Spleen (tissue), 11 donors: ENCODE results near the gene ATP6V1B1. TPM values are rescaled to one million over a fixed set of nuclear protein-coding genes. Genes with fewer than 3 reads are reported as not detected.

ENCODE experiments used
- DNase-seq: peaks from one replicate; pipeline ENCODE4 v3.0.0-alpha.2; 2020
- H3K27ac ChIP-seq, 8 donors: fragments of 200-600 bp; sonication (generic) in 7 of 8; 1 replicate in 4 of 8; 2 replicates in 4 of 8; pipeline versions ENCODE4 v1.5.0 to v1.8.0; 2016 to 2021; ENCODE audit warnings: inconsistent platforms in 4 of 8, mild to moderate bottlenecking in 4 of 8, moderate library complexity in 1 of 8
- H3K27me3 ChIP-seq, 7 donors: fragments of 200-600 bp; sonication (generic) in 6 of 7; replicated peaks in 1 of 7; 1 replicate in 4 of 7; 2 replicates in 3 of 7; pipeline versions ENCODE4 v1.5.0 to v1.8.0; 2016 to 2021; ENCODE audit warnings: inconsistent platforms in 3 of 7, mild to moderate bottlenecking in 1 of 7
- H3K36me3 ChIP-seq, 6 donors: fragments of 200-600 bp; sonication (generic) in 5 of 6; 1 replicate in 4 of 6; 2 replicates in 2 of 6; pipeline versions ENCODE4 v1.5.0 to v1.8.0; 2016 to 2021; ENCODE audit warnings: inconsistent platforms in 2 of 6
- H3K4me1 ChIP-seq, 6 donors: fragments of 200-600 bp; sonication (generic) in 5 of 6; 1 replicate in 3 of 6; 2 replicates in 3 of 6; pipeline versions ENCODE4 v1.5.0 to v1.8.0; 2016 to 2021; ENCODE audit warnings: inconsistent platforms in 3 of 6
- H3K4me3 ChIP-seq, 8 donors: fragments of 200-600 bp; sonication (generic) in 7 of 8; 1 replicate in 4 of 8; 2 replicates in 4 of 8; pipeline versions ENCODE4 v1.5.0 to v1.8.0; 2016 to 2021; ENCODE audit warnings: inconsistent platforms in 4 of 8, mild to moderate bottlenecking in 4 of 8, moderate library complexity in 2 of 8
- H3K9me3 ChIP-seq, 8 donors: fragments of 200-600 bp; sonication (generic) in 7 of 8; 1 replicate in 4 of 8; 2 replicates in 4 of 8; pipeline versions ENCODE4 v1.5.0 to v1.8.0; 2016 to 2021; ENCODE audit warnings: inconsistent platforms in 4 of 8
- CTCF ChIP-seq, 11 experiments: fragments of 200-600 bp in 7 of 11; fragments of 450-650 bp in 4 of 11; sonication (generic) in 4 of 11; IDR thresholded peaks in 8 of 11; conservative IDR thresholded peaks in 3 of 11; 1 replicate in 7 of 11; 2 replicates in 4 of 11; pipeline versions ENCODE4 v1.4.0 to v1.8.0; 2016 to 2021; ENCODE audit warnings: antibody characterized with exemption in 11 of 11, inconsistent platforms in 4 of 11, mild to moderate bottlenecking in 1 of 11
- POLR2A ChIP-seq, 3 donors: fragments of 450-650 bp; IDR thresholded peaks; one replicate each; pipeline ENCODE4 v1.5.1; 2017; ENCODE audit warnings: antibody characterized with exemption in 3 of 3, mild to moderate bottlenecking in 1 of 3
- POLR2AphosphoS5 ChIP-seq, 3 donors: sonication (generic); formaldehyde crosslinking; IDR thresholded peaks; one replicate each; pipeline ENCODE4 v1.5.1; 2017; ENCODE audit warnings: antibody characterized with exemption in 3 of 3
- WGBS, 5 donors: extraction: QIAGEN DNeasy Blood & Tissue Kit in 3 of 5; methylation state at CpG; one replicate each; pipeline versions ENCODE4 v1.1.5 to v1.1.7; 2013 to 2018; 5-methylcytosine and 5-hydroxymethylcytosine counted together
- intact Hi-C: fragments of 100-400 bp; cut with DNase I; formaldehyde crosslinking; loops from one replicate; pipeline ENCODE4 v1.15.0; 2023; ENCODE audit warnings: low total_unique reads
- polyA plus RNA-seq, 3 donors: library from polyadenylated mRNA; stranded (reverse); fragments of 200-250 nt; gene quantifications; one replicate each; pipeline ENCODE4 v1.2.1, GENCODE V29; 2013
- total RNA-seq, 7 donors: library from RNA; depleted of rRNA in 3 of 7; stranded (reverse); fragments of >200 nt in 3 of 7; fragmentation: NEBNext Ultra II Directional in 4 of 7; extraction: Animal tissue kit (Norgen Biotek cat#: 25700) in 4 of 7; gene quantifications; one replicate each; pipeline versions ENCODE4 v1.1.0 to v1.2.1, GENCODE V29; 2016 to 2021
- donor health status: healthy with polysubstance abuse.
- donor health status: DM: no; HTN: no; CAD: no; lungs with moderate emphysema.
- donor health status: DM: no; HTN: no; CAD: no.
- donor health status: Bipolar disorder and iron deficiency.
- donor health status: healthy.
- donor health status: DM: no; HTN: no; CAD: no.
- donor health status: DM: yes; HTN: yes; CAD: no.

Gene ATP6V1B1
- total and polyA plus RNA-seq, 10 donors = 0.06 to 0.11 TPM; not detected in 8

GRCh38 chr2:70928366-70928765 is 7.3 kb upstream of the ATP6V1B1 start:
- Histone ChIP-seq H3K36me3 (no peaks in the 10 kb centered on the region), H3K9me3 (no peaks in the 10 kb centered on the region), H3K27me3 (peaks cover 0 to 46% (median 0%) of the 10 kb centered on the region in 7 donors), H3K4me3 (no peak overlapping the region), H3K4me1 (no peaks in the 10 kb centered on the region), H3K27ac (no peak overlapping the region)
- intact Hi-C loops = loop anchor here (10.0 kb wide), 1 partner anchor 54 kb away; no protein-coding TSS in a partner anchor
- WGBS, 5 donors = 77 to 94% (median 84%) methylated on average over 4 to 5 of the region's 5 CpGs
- no peak for DNase-seq
- no peak for TF ChIP-seq POLR2AphosphoS5 (IDR thresholded peaks at IDR 0.05)
- TF ChIP-seq POLR2A (IDR thresholded peaks at IDR 0.05) = no peak
- TF ChIP-seq CTCF (IDR thresholded peaks at IDR 0.05 in 8 of 11, conservative IDR thresholded peaks at IDR 0.05 in 3 of 11) = no peak

GRCh38 chr2:70930371-70931329 is 5.0 kb upstream of the ATP6V1B1 start:
- 75 to 91% (median 79%) methylated on average over 4 of the region's 4 CpGs for WGBS, 5 donors
- H3K27me3 ChIP-seq = peaks cover 0 to 60% (median 0%) of the 10 kb centered on the region in 7 donors
- intact Hi-C loops = no loop called here
- no peak for TF ChIP-seq POLR2A (IDR thresholded peaks at IDR 0.05)
- H3K4me3 ChIP-seq = no peak overlapping the region
- DNase-seq = no peak
- H3K9me3 ChIP-seq = no peaks in the 10 kb centered on the region
- H3K36me3 ChIP-seq = no peaks in the 10 kb centered on the region
- no peak overlapping the region for H3K27ac ChIP-seq
- no peaks in the 10 kb centered on the region for H3K4me1 ChIP-seq

GRCh38 chr2:70931376-70932000 is 4.2 kb upstream of the ATP6V1B1 start:
- DNase-seq = no peak
- intact Hi-C loops = no loop called here
- TF ChIP-seq CTCF (IDR thresholded peaks at IDR 0.05 in 8 of 11, conservative IDR thresholded peaks at IDR 0.05 in 3 of 11) = no peak
- TF ChIP-seq POLR2AphosphoS5 (IDR thresholded peaks at IDR 0.05) = no peak
- no peak for TF ChIP-seq POLR2A (IDR thresholded peaks at IDR 0.05)

GRCh38 chr2:70932631-70933230 is 3.0 kb upstream of the ATP6V1B1 start:
- WGBS, 5 donors = 91 to 96% (median 95%) methylated on average over 20 to 21 of the region's 21 CpGs
- TF ChIP-seq POLR2A (IDR thresholded peaks at IDR 0.05) (no peak), POLR2AphosphoS5 (IDR thresholded peaks at IDR 0.05) (no peak), CTCF (IDR thresholded peaks at IDR 0.05 in 8 of 11, conservative IDR thresholded peaks at IDR 0.05 in 3 of 11) (no peak)
- Histone ChIP-seq H3K36me3 (no peaks in the 10 kb centered on the region), H3K4me1 (no peaks in the 10 kb centered on the region), H3K27ac (no peak overlapping the region), H3K4me3 (no peak overlapping the region), H3K9me3 (no peaks in the 10 kb centered on the region), H3K27me3 (peaks cover 0 to 48% (median 0%) of the 10 kb centered on the region in 7 donors)
- DNase-seq = no peak
- intact Hi-C loops = no loop called here

More at GRCh38 chr2:70931376-70932000, 4.2 kb upstream of the ATP6V1B1 start:
- no peaks in the 10 kb centered on the region for H3K4me1 ChIP-seq
- H3K36me3 ChIP-seq = no peaks in the 10 kb centered on the region
- H3K9me3 ChIP-seq = no peaks in the 10 kb centered on the region
- 63 to 84% (median 76%) methylated on average over 5 to 9 of the region's 9 CpGs for whole genome bisulfite sequencing, 5 donors
- no peak overlapping the region for H3K27ac ChIP-seq
- peaks cover 0 to 58% (median 0%) of the 10 kb centered on the region in 7 donors for H3K27me3 ChIP-seq
- H3K4me3 ChIP-seq = no peak overlapping the region
